Astrocyte of the spinal cord (primary cell): Measurements from ENCODE around the gene MPC1.

Experiments
- DNase-seq: peaks from one replicate; pipeline ENCODE4 v3.0.0; 2011; ENCODE audit warnings: low read depth, low spot score
- H3K4me3 ChIP-seq: 2 replicates; pipeline ENCODE4 v1.5.1; 2011; ENCODE audit warnings: low read depth, mild to moderate bottlenecking, low read length, moderate library complexity
- in situ Hi-C: cut with HindIII; loops from 2 replicates; pipeline ENCODE4 v1.10.0; 2017; ENCODE audit warnings: low sequenced_read_pairs
- TF ChIP-seq, protein P1 (sequence below): IDR thresholded peaks from 2 replicates; pipeline ENCODE4 v1.5.1; 2012; ENCODE audit warnings: low read depth, mild to moderate bottlenecking, low read length, inconsistent platforms

MPC1 gene

DNA sequence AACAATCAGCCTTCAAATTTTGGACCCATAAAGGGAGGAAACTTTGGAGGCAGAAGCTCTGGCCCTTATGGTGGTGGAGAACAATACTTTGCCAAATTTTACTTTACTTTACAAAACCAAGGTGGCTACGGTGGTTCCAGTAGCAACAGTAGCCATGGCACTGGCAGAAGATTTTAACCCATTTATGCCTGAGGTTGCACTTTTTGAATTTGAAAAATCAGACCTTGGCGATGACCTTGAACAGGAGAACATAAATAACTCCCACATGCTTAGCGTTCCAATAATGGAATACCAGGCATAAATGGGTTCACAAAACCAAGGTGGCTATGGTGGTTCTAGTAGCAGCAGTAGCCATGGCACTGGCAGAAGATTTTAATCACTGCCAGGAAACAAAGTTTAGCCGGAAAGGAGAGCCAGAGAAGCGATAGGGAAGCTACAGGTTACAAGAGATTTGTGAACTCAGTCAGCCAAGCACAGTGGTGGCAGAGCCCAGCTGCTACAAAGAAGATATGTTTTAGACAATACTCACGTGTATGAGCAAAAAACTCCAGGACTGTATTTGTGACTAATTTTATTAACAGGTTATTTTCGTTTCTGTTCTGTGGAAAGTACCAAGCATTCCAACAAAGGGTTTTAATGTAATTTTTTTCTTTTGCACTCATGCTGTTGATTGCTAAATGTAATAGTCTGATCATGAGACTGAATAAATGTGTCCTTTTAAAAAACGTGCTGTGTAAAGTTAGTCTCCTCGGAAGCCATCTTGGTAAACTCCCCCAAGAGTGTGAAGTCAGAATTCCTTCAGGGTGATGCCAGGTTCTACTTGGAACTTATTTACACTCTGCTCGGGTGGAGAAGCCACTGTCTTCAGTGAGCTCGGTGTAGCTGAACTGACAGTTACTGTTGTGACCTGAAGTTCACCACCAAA is 47.1 kb downstream of the MPC1 start:
- TF ChIP-seq, protein P1, sequence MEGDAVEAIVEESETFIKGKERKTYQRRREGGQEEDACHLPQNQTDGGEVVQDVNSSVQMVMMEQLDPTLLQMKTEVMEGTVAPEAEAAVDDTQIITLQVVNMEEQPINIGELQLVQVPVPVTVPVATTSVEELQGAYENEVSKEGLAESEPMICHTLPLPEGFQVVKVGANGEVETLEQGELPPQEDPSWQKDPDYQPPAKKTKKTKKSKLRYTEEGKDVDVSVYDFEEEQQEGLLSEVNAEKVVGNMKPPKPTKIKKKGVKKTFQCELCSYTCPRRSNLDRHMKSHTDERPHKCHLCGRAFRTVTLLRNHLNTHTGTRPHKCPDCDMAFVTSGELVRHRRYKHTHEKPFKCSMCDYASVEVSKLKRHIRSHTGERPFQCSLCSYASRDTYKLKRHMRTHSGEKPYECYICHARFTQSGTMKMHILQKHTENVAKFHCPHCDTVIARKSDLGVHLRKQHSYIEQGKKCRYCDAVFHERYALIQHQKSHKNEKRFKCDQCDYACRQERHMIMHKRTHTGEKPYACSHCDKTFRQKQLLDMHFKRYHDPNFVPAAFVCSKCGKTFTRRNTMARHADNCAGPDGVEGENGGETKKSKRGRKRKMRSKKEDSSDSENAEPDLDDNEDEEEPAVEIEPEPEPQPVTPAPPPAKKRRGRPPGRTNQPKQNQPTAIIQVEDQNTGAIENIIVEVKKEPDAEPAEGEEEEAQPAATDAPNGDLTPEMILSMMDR, result no peak
- no peak overlapping the region for H3K4me3 ChIP-seq
- DNase-seq, result no peak
- in situ Hi-C loops, result no loop called here

GRCh38 chr6:166334878-166335277 is 47.9 kb downstream of the MPC1 start:
- in situ Hi-C loops, result no loop called here
- no peak overlapping the region for H3K4me3 ChIP-seq
- TF ChIP-seq, protein P1, result no peak
- no peak for DNase-seq

GRCh38 chr6:166333172-166333995 is 49.4 kb downstream of the MPC1 start:
- TF ChIP-seq, protein P1, result no peak
- in situ Hi-C loops, result no loop called here
- DNase-seq, result no peak
- H3K4me3 ChIP-seq, result no peak overlapping the region

GRCh38 chr6:166331503-166332415 is 51.0 kb downstream of the MPC1 start:
- in situ Hi-C loops, result no loop called here
- H3K4me3 ChIP-seq, result no peak overlapping the region
- DNase-seq, result no peak
- TF ChIP-seq, protein P1, result no peak

- peak; percentile 45 for DNase-seq
- in situ Hi-C loops, result no loop called here
- TF ChIP-seq, protein P1, result peak; percentile 26
- no peak overlapping the region for H3K4me3 ChIP-seq
Observed at GRCh38 chr6:166330612-166331011, 52.1 kb downstream of the MPC1 start.
